K562 (cell line): Measurements from ENCODE around the gene NUAK2. TPM values are rescaled to one million over a fixed set of nuclear protein-coding genes. Genes with fewer than 3 reads are reported as not detected.

Source experiments
- CBFB ChIP-seq: sonication (generic); formaldehyde crosslinking; IDR thresholded peaks from 2 replicates; pipeline ENCODE4 v1.4.0; 2020; ENCODE audit warnings: mild to moderate bottlenecking, missing genetic modification reagents
- CC2D1A ChIP-seq: fragments of 450-650 bp; IDR thresholded peaks from 2 replicates; pipeline ENCODE4 v1.6.1; 2017; ENCODE audit warnings: mild to moderate bottlenecking
- CTBP1 ChIP-seq: fragments of 450-650 bp; IDR thresholded peaks from 2 replicates; pipeline ENCODE4 v1.6.1; 2016; ENCODE audit warnings: borderline replicate concordance
- DMBX1 ChIP-seq: fragments of 250-450 bp; sonication (Bioruptor Pico); IDR thresholded peaks from 2 replicates; pipeline ENCODE4 v1.8.0; 2022; ENCODE audit warnings: inconsistent platforms, mild to moderate bottlenecking, moderate library complexity, borderline replicate concordance
- EP300 ChIP-seq: IDR thresholded peaks from 2 replicates; pipeline ENCODE4 v1.6.1; 2012; ENCODE audit warnings: low read length, improper control_type of control experiment
- GATAD2A ChIP-seq: fragments of 450-650 bp; IDR thresholded peaks from 2 replicates; pipeline ENCODE4 v1.6.1; 2017
- GTF2B ChIP-seq: IDR thresholded peaks from 2 replicates; pipeline ENCODE4 v1.6.1; 2011; ENCODE audit not compliant: insufficient read length; ENCODE audit errors: extremely low read depth
- HNRNPUL1 ChIP-seq: fragments of 200-400 bp; formaldehyde crosslinking; IDR thresholded peaks from 2 replicates; pipeline ENCODE4 v1.6.1; 2017; ENCODE audit warnings: low read length
- JUN ChIP-seq, 2 experiments: sonication (generic) in 1 of 2; formaldehyde crosslinking in 1 of 2; IDR thresholded peaks; 2 replicates each; pipeline versions ENCODE4 v1.6.1 to v1.8.0; 2012 to 2022; ENCODE audit warnings: borderline replicate concordance in 2 of 2, mild to moderate bottlenecking in 2 of 2, improper control_type of control experiment in 1 of 2, low read depth in 1 of 2, low read length in 1 of 2, missing genetic modification reagents in 1 of 2
- KAT2B ChIP-seq: IDR thresholded peaks from one replicate; pipeline ENCODE4 v1.6.1; 2012; ENCODE audit warnings: low read depth, mild to moderate bottlenecking, control low read depth, inconsistent platforms, low read length, moderate library complexity
- NR2C1 ChIP-seq, 2 experiments: fragments of 450-650 bp; IDR thresholded peaks; 2 replicates each; pipeline ENCODE4 v1.6.1; 2017; ENCODE audit warnings: mild to moderate bottlenecking in 2 of 2, antibody characterized with exemption in 1 of 2, inconsistent platforms in 1 of 2, missing compliant biosample characterization in 1 of 2, missing genetic modification characterization in 1 of 2
- RB1 ChIP-seq: fragments of 450-650 bp; IDR thresholded peaks from 2 replicates; pipeline ENCODE4 v1.6.1; 2017; ENCODE audit warnings: low read depth, mild to moderate bottlenecking
- SMAD2 ChIP-seq: fragments of 150-350 bp; IDR thresholded peaks from 2 replicates; pipeline ENCODE4 v1.6.1; 2014; ENCODE audit warnings: low read depth, mild to moderate bottlenecking, low read length
- ZNF23 ChIP-seq: fragments of 250-450 bp; sonication (Bioruptor Pico); IDR thresholded peaks from 2 replicates; pipeline ENCODE4 v1.4.0; 2020; ENCODE audit warnings: mild to moderate bottlenecking
- ZNF282 ChIP-seq: sonication (generic); formaldehyde crosslinking; IDR thresholded peaks from 2 replicates; pipeline ENCODE4 v1.8.1; 2023; ENCODE audit warnings: missing genetic modification reagents
- polyA plus RNA-seq, 8 experiments: library from polyadenylated mRNA; depleted of rRNA in 4 of 8; stranded (reverse) in 5 of 8; unstranded in 3 of 8; fragments of >200 nt; fragmentation: Nextera tagmentation in 2 of 8; fragmentation: Illumina TruSeq in 1 of 8; extraction: Ambion mirVana in 2 of 8; extraction: Trizol in 1 of 8; gene quantifications; 2 replicates each; pipeline versions ENCODE4 v1.2.1 to v1.2.3, GENCODE V29; 2011 to 2014; ENCODE audit warnings: inconsistent platforms in 1 of 8, missing spikeins in 1 of 8
- total RNA-seq, 7 experiments: library from RNA; depleted of rRNA in 6 of 7; stranded (reverse); fragments of >200 nt in 6 of 7; fragmentation: Illumina TruSeq in 2 of 7; extraction: Trizol in 2 of 7; gene quantifications; 2 replicates each; pipeline versions ENCODE4 v1.2.1 to v1.2.3, GENCODE V29; 2011 to 2021; ENCODE audit warnings: low replicate concordance in 1 of 7
- TF ChIP-seq, protein P1 (sequence below): fragments of 450-650 bp; IDR thresholded peaks from 2 replicates; pipeline ENCODE4 v1.7.1; 2018; ENCODE audit warnings: mild to moderate bottlenecking, low read depth; ENCODE audit not compliant: partially characterized antibody
- TF ChIP-seq, protein P2 (sequence below): sonication (generic); formaldehyde crosslinking; IDR thresholded peaks from 2 replicates; pipeline ENCODE4 v1.4.0; 2020; ENCODE audit warnings: mild to moderate bottlenecking, missing genetic modification reagents
- TF ChIP-seq, protein P3 (sequence below): fragments of 450-650 bp; IDR thresholded peaks from 2 replicates; pipeline ENCODE4 v1.6.1; 2016

NUAK2 gene
- total and polyA plus RNA-seq, 9 of the 15 experiments (the other 6 are each of a cell fraction or from before 2014, with no cell fraction given), result 0.04 to 0.44 (median 0.14) TPM

- TF ChIP-seq, protein P1, sequence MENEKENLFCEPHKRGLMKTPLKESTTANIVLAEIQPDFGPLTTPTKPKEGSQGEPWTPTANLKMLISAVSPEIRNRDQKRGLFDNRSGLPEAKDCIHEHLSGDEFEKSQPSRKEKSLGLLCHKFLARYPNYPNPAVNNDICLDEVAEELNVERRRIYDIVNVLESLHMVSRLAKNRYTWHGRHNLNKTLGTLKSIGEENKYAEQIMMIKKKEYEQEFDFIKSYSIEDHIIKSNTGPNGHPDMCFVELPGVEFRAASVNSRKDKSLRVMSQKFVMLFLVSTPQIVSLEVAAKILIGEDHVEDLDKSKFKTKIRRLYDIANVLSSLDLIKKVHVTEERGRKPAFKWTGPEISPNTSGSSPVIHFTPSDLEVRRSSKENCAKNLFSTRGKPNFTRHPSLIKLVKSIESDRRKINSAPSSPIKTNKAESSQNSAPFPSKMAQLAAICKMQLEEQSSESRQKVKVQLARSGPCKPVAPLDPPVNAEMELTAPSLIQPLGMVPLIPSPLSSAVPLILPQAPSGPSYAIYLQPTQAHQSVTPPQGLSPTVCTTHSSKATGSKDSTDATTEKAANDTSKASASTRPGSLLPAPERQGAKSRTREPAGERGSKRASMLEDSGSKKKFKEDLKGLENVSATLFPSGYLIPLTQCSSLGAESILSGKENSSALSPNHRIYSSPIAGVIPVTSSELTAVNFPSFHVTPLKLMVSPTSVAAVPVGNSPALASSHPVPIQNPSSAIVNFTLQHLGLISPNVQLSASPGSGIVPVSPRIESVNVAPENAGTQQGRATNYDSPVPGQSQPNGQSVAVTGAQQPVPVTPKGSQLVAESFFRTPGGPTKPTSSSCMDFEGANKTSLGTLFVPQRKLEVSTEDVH, result no peak
- TF ChIP-seq KAT2B (no peak), ZNF282 (CRISPR knock-in tag) (no peak), SMAD2 (no peak), JUN (IDR thresholded peaks at IDR 0.05; ENCODE audit: borderline replicate concordance, low read depth, low read length) (peak; percentile 55; the same call in 1 of the 2 replicates), JUN (CRISPR knock-in tag; IDR thresholded peaks at IDR 0.05; ENCODE audit: borderline replicate concordance) (no peak), DMBX1 (CRISPR knock-in tag) (peak; percentile 39; the same call in 1 of the 2 replicates), CTBP1 (peak; percentile 75), CC2D1A (peak; percentile 37; the same call in 1 of the 2 replicates), GTF2B (no peak), EP300 (no peak; the same call in 1 of the 2 replicates), GATAD2A (no peak), HNRNPUL1 (no peak), CBFB (CRISPR knock-in tag) (no peak), RB1 (peak; percentile 75), NR2C1 (IDR thresholded peaks at IDR 0.05) (no peak), NR2C1 (tag; IDR thresholded peaks at IDR 0.05) (no peak), ZNF23 (CRISPR knock-in tag) (no peak)
- TF ChIP-seq, protein P2, sequence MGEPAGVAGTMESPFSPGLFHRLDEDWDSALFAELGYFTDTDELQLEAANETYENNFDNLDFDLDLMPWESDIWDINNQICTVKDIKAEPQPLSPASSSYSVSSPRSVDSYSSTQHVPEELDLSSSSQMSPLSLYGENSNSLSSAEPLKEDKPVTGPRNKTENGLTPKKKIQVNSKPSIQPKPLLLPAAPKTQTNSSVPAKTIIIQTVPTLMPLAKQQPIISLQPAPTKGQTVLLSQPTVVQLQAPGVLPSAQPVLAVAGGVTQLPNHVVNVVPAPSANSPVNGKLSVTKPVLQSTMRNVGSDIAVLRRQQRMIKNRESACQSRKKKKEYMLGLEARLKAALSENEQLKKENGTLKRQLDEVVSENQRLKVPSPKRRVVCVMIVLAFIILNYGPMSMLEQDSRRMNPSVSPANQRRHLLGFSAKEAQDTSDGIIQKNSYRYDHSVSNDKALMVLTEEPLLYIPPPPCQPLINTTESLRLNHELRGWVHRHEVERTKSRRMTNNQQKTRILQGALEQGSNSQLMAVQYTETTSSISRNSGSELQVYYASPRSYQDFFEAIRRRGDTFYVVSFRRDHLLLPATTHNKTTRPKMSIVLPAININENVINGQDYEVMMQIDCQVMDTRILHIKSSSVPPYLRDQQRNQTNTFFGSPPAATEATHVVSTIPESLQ, result no peak
- TF ChIP-seq, protein P3, sequence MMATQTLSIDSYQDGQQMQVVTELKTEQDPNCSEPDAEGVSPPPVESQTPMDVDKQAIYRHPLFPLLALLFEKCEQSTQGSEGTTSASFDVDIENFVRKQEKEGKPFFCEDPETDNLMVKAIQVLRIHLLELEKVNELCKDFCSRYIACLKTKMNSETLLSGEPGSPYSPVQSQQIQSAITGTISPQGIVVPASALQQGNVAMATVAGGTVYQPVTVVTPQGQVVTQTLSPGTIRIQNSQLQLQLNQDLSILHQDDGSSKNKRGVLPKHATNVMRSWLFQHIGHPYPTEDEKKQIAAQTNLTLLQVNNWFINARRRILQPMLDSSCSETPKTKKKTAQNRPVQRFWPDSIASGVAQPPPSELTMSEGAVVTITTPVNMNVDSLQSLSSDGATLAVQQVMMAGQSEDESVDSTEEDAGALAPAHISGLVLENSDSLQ, result no peak
- TF ChIP-seq, all 486 proteins: peak for 51
Measured at GRCh38 chr1:205335692-205336091, 14.1 kb upstream of the NUAK2 start (continued).
